GM12872 (cell line): Measurements from ENCODE around the gene SNED1.

Experiments used
- TF ChIP-seq, protein P1 (sequence below): IDR thresholded peaks from 3 replicates; pipeline ENCODE4 v1.5.1; 2011; ENCODE audit warnings: low read depth, mild to moderate bottlenecking, low read length, moderate library complexity; ENCODE audit not compliant: insufficient read depth

The SNED1 gene

DNA sequence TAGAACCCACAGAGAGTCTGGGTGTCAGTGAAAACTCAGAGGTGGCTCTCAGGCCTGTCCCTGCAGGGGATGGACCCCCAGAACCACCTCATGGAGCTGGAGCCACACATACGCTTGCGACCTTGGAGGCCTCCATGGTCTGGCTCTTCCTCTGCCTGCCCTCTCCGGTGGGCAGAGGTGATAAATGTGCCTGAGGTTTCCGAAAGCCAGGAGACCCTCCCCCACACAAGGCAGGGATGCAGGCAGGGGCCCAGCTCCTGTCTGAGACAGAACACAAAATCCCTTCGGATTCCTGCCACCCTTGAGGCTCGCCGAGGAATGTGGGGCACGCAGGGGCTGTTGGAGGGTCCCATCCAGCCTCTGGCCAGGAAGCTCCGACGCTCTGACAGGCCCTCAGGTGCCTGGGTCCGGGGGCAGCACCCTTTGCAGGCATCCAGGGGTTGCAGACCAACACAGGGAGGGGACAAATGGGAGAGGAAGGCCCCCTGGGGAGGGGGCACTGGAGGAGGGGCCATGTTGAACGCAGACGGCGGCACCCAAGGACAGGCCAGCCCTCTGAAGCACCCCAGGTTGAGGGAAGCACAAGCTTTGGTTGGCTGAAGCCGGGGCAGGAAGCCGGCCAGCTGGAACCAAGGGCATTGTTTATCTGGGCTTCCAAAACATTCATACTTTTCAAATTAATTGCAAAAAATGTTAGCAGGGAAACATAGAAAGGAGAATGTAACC, 4.1 kb upstream of the SNED1 start:
- TF ChIP-seq, protein P1, sequence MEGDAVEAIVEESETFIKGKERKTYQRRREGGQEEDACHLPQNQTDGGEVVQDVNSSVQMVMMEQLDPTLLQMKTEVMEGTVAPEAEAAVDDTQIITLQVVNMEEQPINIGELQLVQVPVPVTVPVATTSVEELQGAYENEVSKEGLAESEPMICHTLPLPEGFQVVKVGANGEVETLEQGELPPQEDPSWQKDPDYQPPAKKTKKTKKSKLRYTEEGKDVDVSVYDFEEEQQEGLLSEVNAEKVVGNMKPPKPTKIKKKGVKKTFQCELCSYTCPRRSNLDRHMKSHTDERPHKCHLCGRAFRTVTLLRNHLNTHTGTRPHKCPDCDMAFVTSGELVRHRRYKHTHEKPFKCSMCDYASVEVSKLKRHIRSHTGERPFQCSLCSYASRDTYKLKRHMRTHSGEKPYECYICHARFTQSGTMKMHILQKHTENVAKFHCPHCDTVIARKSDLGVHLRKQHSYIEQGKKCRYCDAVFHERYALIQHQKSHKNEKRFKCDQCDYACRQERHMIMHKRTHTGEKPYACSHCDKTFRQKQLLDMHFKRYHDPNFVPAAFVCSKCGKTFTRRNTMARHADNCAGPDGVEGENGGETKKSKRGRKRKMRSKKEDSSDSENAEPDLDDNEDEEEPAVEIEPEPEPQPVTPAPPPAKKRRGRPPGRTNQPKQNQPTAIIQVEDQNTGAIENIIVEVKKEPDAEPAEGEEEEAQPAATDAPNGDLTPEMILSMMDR: no peak

DNA sequence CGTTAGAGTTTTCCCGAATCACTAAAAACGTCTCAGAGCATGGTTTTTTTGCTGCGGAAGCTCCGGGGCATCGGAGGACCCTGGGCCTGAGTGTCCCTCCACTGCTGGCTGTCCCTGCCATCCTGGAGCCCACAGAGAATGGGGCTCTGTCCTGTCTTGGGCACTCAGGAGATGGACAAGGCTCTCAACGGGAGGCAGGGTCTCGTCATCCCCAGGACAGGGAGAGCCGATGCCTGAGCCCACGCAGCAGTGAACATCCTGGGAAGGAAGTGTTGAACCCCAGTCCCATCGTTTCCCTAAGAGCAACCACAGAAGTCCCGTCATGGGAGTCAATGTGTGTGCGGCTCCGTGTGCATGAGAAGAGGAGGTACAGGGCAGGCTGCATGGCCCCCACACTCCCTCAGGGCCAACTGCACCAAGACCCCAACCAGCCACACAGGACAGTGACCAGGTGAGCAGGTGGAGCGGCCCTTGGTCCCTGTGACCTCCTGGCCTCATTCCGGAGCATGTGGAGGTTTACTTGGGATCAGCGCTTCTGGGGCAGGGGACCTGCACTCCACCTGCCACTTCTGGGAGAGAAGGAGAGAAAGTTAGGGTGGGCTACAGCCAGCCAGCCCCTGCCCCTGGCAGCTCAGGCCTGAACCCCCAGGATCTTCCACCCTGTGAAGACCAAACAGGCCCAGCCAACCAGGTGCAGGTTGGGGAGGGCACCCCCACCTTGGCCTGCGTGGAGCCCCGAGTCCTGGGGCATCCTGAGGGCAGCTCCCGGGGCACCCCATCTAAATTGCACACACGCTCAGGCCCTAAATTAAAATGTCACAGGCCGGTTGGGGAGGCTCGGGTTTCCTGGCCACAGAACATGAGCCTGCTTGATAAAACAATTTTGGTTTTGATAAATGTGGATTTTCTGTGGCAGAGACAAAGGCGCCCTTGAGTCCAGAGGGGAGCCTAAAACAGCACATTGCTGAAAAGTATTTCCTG, 3.1 kb upstream of the SNED1 start:
- TF ChIP-seq, protein P1: no peak

DNA sequence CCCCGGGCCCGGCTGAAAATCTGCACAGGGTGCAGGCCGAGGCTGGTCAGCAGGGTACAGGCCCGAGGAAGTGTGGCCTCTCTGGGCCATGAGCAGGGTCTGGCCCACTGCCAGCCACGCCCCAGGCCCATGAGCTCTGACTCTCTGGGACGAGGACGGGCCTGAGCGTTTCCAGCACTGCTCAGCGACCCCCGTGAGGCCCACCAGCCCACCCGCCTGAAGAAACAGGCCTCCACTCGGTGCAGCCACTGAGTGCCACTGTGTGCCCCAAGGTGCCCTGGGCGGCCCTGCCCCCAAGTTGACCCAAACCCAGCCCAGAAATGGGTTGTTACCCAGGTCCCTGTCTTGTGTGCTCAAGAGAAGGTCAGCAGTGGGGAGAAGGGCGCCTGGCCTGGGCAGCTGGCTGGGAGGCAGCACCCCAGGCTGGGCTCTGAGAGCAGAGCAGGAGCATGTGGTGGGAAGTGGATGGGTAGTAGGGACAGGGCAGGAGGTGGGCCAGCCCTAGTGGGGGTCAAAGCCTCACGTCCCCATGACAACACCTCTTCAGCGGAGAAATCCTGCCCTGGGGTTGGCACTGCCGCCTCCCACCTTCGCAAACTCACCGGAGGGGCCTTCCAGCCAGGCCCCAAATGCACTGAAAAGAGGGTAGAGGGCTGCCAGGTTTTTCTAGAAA, 2.1 kb upstream of the SNED1 start:
- TF ChIP-seq, protein P1: no peak

DNA sequence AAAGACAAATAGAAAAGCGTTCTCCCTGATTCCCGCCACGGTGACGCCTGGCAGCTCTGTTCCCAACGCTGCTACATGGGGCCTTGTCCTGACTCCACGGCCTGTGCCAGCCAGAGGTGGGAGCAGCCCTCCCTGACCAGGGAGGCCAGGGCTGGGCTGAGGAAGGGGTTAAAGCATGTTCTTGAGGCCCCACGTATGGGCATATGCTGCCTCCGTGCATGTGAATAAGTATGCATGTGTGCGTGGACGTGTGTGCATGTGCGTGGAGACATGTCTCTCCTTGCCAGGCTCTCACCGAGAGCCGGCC, 1.6 kb upstream of the SNED1 start:
- TF ChIP-seq, protein P1: no peak

DNA sequence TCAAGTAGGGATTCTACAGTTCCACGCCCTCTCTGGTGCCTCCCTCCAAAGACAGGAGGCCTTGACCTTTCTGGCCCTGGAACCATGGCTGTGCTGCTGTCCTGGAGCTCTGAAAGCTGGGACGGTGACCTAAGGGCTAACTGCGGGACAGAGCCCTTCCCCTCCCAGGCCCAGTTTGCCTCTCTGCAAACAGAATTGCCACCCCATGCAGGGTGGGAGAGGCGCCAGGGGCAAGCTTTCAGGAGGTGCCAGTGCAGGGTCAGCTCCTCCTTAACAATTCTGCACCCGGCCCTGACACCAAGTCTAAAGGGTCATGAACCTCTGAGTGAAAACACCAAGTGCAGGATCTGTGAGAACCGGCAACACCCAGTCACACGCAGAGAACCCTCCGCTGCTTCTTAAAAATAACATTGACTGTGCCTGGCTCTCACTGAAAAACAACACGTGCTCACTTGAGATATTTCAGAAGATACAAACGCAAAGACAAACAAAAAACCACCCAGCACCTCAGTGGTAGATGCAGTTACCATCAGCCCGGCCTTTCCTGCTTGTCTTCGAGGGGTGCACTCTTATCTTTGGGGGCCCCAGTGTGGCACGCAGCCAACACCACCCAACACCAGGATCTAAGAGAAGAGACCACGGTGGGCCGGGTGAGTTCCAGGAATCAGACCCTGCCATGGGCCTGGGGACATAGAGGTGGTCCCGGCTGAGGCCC, 1.1 kb upstream of the SNED1 start:
- TF ChIP-seq, protein P1: no peak

DNA sequence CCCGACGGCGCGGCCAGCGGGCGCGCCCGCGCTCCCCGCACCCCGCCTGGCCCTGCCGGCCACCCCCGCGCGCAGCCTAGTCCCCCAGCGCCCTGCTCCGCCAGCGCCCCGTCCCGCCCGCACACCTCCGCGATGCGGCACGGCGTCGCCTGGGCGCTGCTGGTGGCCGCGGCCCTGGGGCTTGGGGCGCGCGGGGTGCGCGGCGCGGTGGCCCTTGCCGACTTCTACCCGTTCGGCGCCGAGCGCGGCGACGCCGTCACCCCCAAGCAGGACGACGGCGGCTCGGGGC, 232 bp downstream of the SNED1 start:
- TF ChIP-seq, protein P1: no peak
